Peyer's patch (tissue), 4 donors: ENCODE data around the gene SLC35F6. TPM values are rescaled to one million over a fixed set of nuclear protein-coding genes. Genes with fewer than 3 reads are reported as not detected.

Experiments
- DNase-seq, 3 donors: peaks; one replicate each; pipeline ENCODE4 v3.0.0-alpha.2; 2017 to 2019
- H3K27ac ChIP-seq, 4 donors: fragments of 200-600 bp; sonication (generic); one replicate each; pipeline ENCODE4 v1.5.1; 2016 to 2019
- H3K27me3 ChIP-seq, 2 donors: fragments of 200-600 bp; sonication (generic); one replicate each; pipeline ENCODE4 v1.5.1; 2019
- H3K36me3 ChIP-seq, 3 donors: fragments of 200-600 bp; sonication (generic); one replicate each; pipeline ENCODE4 v1.5.1; 2016 to 2019
- H3K4me1 ChIP-seq, 4 donors: fragments of 200-600 bp; sonication (generic); one replicate each; pipeline ENCODE4 v1.5.1; 2016 to 2019
- H3K4me3 ChIP-seq, 4 donors: fragments of 200-600 bp; sonication (generic); 1 replicate in 3 of 4; 2 replicates in 1 of 4; pipeline ENCODE4 v1.5.1; 2016 to 2019; ENCODE audit warnings: mild to moderate bottlenecking in 1 of 4
- H3K9me3 ChIP-seq, 4 donors: fragments of 200-600 bp; sonication (generic); one replicate each; pipeline ENCODE4 v1.5.1; 2016 to 2019; ENCODE audit warnings: mild to moderate bottlenecking in 1 of 4
- CTCF ChIP-seq, 6 experiments: fragments of 450-650 bp in 4 of 6; fragments of 200-600 bp in 2 of 6; sonication (generic) in 1 of 6; IDR thresholded peaks; one replicate each; pipeline ENCODE4 v1.5.1; 2017 to 2019; ENCODE audit warnings: antibody characterized with exemption in 6 of 6, mild to moderate bottlenecking in 3 of 6, moderate library complexity in 1 of 6
- POLR2A ChIP-seq, 2 donors: fragments of 450-650 bp; IDR thresholded peaks; one replicate each; pipeline ENCODE4 v1.5.1; 2017; ENCODE audit warnings: antibody characterized with exemption in 2 of 2, mild to moderate bottlenecking in 2 of 2, moderate library complexity in 2 of 2
- total RNA-seq, 4 donors: library from RNA; depleted of rRNA; stranded (reverse); fragments of >200 nt; gene quantifications; one replicate each; pipeline ENCODE4 v1.1.0, GENCODE V29; 2016

The SLC35F6 gene
- total RNA-seq, 4 donors from 2014 or later = 13.2 to 49.1 (median 38.1) TPM

DNA sequence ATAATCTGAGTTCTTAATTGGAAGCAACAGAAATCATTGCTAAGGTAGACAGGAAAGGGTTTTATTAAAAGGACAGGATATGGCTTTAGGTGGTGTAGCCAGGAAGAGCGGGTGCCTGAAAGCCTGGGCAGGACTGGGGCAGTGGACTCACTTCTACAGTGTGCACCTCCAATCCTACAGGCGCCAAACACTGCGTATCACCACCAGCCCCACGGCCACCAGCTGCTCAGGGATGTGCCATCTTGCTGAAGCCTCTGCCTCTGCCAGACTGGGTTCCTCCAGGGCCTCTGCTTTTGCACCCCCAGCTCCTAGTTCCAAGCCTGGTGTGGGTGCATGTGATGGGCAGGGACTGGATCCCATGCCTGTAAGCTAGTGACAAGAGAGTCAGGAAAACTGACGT is 54.2 kb downstream of the SLC35F6 start:
- TF ChIP-seq CTCF (IDR thresholded peaks at IDR 0.05) = no peak
- TF ChIP-seq POLR2A (IDR thresholded peaks at IDR 0.05) = no peak

DNA sequence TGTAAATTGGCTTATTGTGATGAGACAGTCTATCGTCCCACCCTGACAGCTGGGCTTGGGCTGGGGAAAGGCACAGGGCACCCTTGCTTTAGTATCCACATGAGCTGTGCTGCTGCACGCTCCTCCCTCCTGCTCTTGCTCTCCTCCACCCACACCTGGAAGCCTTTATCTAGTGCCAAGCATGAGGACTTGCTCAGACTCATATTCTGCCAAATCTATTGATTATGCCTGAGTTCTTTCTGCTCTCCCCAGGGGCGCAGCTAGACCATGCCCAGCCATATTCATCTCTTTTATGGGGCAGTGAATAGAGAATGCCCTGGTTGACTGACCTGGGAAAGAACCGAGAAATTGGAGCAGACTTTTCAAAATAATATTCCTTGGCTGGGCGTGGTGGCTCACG is 54.9 kb downstream of the SLC35F6 start:
- no peak overlapping the region for H3K4me3 ChIP-seq
- H3K27me3 ChIP-seq = no peaks in the 10 kb centered on the region
- TF ChIP-seq CTCF (IDR thresholded peaks at IDR 0.05) (no peak), POLR2A (IDR thresholded peaks at IDR 0.05) (no peak)
- H3K27ac ChIP-seq = no peak overlapping the region
- DNase-seq = no peak
- H3K36me3 ChIP-seq = no peaks in the 10 kb centered on the region
- no peaks in the 10 kb centered on the region for H3K4me1 ChIP-seq
- H3K9me3 ChIP-seq = no peaks in the 10 kb centered on the region

More for the DNA sequence above, 54.2 kb downstream of the SLC35F6 start:
- H3K4me3 ChIP-seq = no peak overlapping the region
- H3K36me3 ChIP-seq = no peaks in the 10 kb centered on the region
- no peaks in the 10 kb centered on the region for H3K27me3 ChIP-seq
- H3K4me1 ChIP-seq = no peaks in the 10 kb centered on the region
- no peaks in the 10 kb centered on the region for H3K9me3 ChIP-seq
- H3K27ac ChIP-seq = no peak overlapping the region
- DNase-seq = no peak

GRCh38 chr2:26820932-26821331 is 56.8 kb downstream of the SLC35F6 start:
- Histone ChIP-seq H3K9me3 (no peaks in the 10 kb centered on the region), H3K4me1 (no peaks in the 10 kb centered on the region), H3K27me3 (no peaks in the 10 kb centered on the region), H3K36me3 (no peaks in the 10 kb centered on the region), H3K4me3 (no peak overlapping the region), H3K27ac (no peak overlapping the region)
- TF ChIP-seq CTCF (IDR thresholded peaks at IDR 0.05) (no peak), POLR2A (IDR thresholded peaks at IDR 0.05) (no peak)
- no peak for DNase-seq

DNA sequence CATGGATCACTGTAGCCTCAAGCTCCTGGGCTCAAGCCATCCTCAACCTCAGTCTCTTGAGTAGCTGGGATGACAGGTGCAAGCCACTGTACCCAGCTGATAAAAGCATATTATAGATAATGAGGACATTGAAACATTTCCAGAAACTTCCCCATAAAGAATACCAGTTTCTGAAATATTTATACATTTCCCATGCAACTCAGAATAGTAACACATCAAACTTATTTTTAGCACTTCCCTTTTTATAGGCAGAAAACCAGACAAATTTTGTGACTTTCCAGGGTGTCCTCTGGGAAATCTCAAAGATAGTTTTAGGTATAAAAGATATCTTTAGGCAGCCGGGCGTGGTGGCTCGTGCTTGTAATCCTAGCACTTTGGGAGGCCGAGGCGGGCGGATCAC is 58.8 kb downstream of the SLC35F6 start:
- Histone ChIP-seq H3K4me3 (no peak overlapping the region), H3K4me1 (no peaks in the 10 kb centered on the region), H3K9me3 (no peaks in the 10 kb centered on the region), H3K27ac (no peak overlapping the region), H3K27me3 (no peaks in the 10 kb centered on the region), H3K36me3 (no peaks in the 10 kb centered on the region)
- no peak for DNase-seq
- TF ChIP-seq CTCF (IDR thresholded peaks at IDR 0.05) = no peak
- TF ChIP-seq POLR2A (IDR thresholded peaks at IDR 0.05) = no peak

Other genes with a start within 250 kb of the SLC35F6 start
- gene CIB4, start 122.9 kb upstream of the SLC35F6 start, total RNA-seq = not detected
- 1 to 10 TPM in 2 of 4 donors, under 1 TPM in 2; 0.76 to 1.6 (median 0.94) TPM for gene KCNK3, start 71.6 kb upstream of the SLC35F6 start, total RNA-seq
- 1 to 10 TPM in 2 of 4 donors, not detected in 2; 1.6 to 2.1 TPM for gene CENPA, start 21.8 kb downstream of the SLC35F6 start, total RNA-seq
- under 1 TPM in 2 of 4 donors, not detected in 2; 0.13 to 0.83 TPM for gene DPYSL5, start 83.8 kb downstream of the SLC35F6 start, total RNA-seq
- gene MAPRE3, start 206.4 kb downstream of the SLC35F6 start, total RNA-seq = 10 to 100 TPM in 1 of 4 donors, 1 to 10 TPM in 3; 4.2 to 14.9 (median 5.9) TPM